ENCODE results near the gene PCDHA9.
"Not testable (repeated sequence)": the region's sequence is repeated elsewhere in the genome, so short reads cannot be mapped to it uniquely, and the experiment has no call there.

PCDHA9 gene

GRCh38 chr5:140835622-140836510 is 12.3 kb upstream of the PCDHA9 start:
- DNase-seq: no peak

GRCh38 chr5:140840978-140841962 is 6.9 kb upstream of the PCDHA9 start, which contains the start of gene PCDHA8:
Gene PCDHA8, plus strand, starts transcription at chr5:140841187. Its CDS starts 135 bp downstream, at chr5:140841322.
- DNase-seq: peak; percentile 31

GRCh38 chr5:140842798-140843733 is 5.1 kb upstream of the PCDHA9 start:
- no peak for DNase-seq

GRCh38 chr5:140849831-140850634 is 1.9 kb downstream of the PCDHA9 start:
- not testable (repeated sequence) for DNase-seq

GRCh38 chr5:140855772-140856674 is 7.8 kb downstream of the PCDHA9 start, which contains the start of gene PCDHA10:
Gene PCDHA10, plus strand, starts transcription at chr5:140855897. Its CDS starts 152 bp downstream, at chr5:140856049.
- DNase-seq: no peak

- DNase-seq: no peak
These were observed 9.2 kb downstream of the PCDHA9 start for GRCh38 chr5:140857177-140857986.

- no peak for DNase-seq
These were observed 9.7 kb downstream of the PCDHA9 start for GRCh38 chr5:140857987-140858240.

- DNase-seq: no peak
These were observed 14.5 kb downstream of the PCDHA9 start for GRCh38 chr5:140862441-140863295.

- no peak for DNase-seq
These were observed 20.8 kb downstream of the PCDHA9 start, which contains the start of gene PCDHA11 for GRCh38 chr5:140868721-140869554. Gene PCDHA11, plus strand, starts transcription at chr5:140868957. Its CDS starts 147 bp downstream, at chr5:140869104.

GRCh38 chr5:140869555-140869886 is 21.3 kb downstream of the PCDHA9 start:
- DNase-seq: no peak

- no peak for DNase-seq
These were observed 22.3 kb downstream of the PCDHA9 start for GRCh38 chr5:140870221-140871201.

- DNase-seq: no peak
These were observed 27.2 kb downstream of the PCDHA9 start, which contains the start of gene PCDHA12 for GRCh38 chr5:140875085-140876065. Gene PCDHA12, plus strand, starts transcription at chr5:140875308. Its CDS starts 165 bp downstream, at chr5:140875473.

GRCh38 chr5:140876541-140877261 is 28.5 kb downstream of the PCDHA9 start:
- not testable (repeated sequence) for DNase-seq

- DNase-seq: no peak
These were observed 29.0 kb downstream of the PCDHA9 start for GRCh38 chr5:140877262-140877581.

Measured in stimulated activated CD8-positive, alpha-beta memory T cell treated with anti-CD3 and anti-CD28 coated beads, Interleukin-4, amount 100 ng/mL, for 48 hours (primary cell).